Liver (tissue), 3 donors: Measurements from ENCODE around the gene ELK4.

Source experiments
- ATF3 ChIP-seq: IDR thresholded peaks from 2 replicates; pipeline ENCODE4 v1.6.1; 2016; ENCODE audit warnings: antibody characterized with exemption
- CTCF ChIP-seq: fragments of 150-350 bp; IDR thresholded peaks from 2 replicates; pipeline ENCODE4 v1.5.1; 2017; ENCODE audit warnings: improper control_type of control experiment, low read depth, low read length; ENCODE audit not compliant: missing input control
- EGR1 ChIP-seq, 2 donors: IDR thresholded peaks; 2 replicates each; pipeline ENCODE4 v1.6.1; 2016 to 2018; ENCODE audit warnings: antibody characterized with exemption in 2 of 2, low read depth in 2 of 2
- GABPA ChIP-seq, 2 donors: IDR thresholded peaks in 1 of 2; conservative IDR thresholded peaks in 1 of 2; 2 replicates each; pipeline ENCODE4 v1.6.1; 2016; ENCODE audit warnings: antibody characterized with exemption in 2 of 2, mild to moderate bottlenecking in 1 of 2, moderate library complexity in 1 of 2
- JUND ChIP-seq, 2 donors: IDR thresholded peaks; 2 replicates each; pipeline ENCODE4 v1.6.1; 2016; ENCODE audit warnings: antibody characterized with exemption in 2 of 2
- MAX ChIP-seq: IDR thresholded peaks from 2 replicates; pipeline ENCODE4 v1.6.1; 2016; ENCODE audit warnings: antibody characterized with exemption
- NR2F2 ChIP-seq: IDR thresholded peaks from 2 replicates; pipeline ENCODE4 v1.6.1; 2016; ENCODE audit warnings: antibody characterized with exemption
- RAD21 ChIP-seq, 2 donors: IDR thresholded peaks; 2 replicates each; pipeline ENCODE4 v1.6.1; 2016; ENCODE audit warnings: antibody characterized with exemption in 2 of 2, mild to moderate bottlenecking in 2 of 2
- REST ChIP-seq: IDR thresholded peaks from 2 replicates; pipeline ENCODE4 v1.6.1; 2016; ENCODE audit warnings: antibody characterized with exemption, mild to moderate bottlenecking
- RXRA ChIP-seq, 2 donors: IDR thresholded peaks; 2 replicates each; pipeline ENCODE4 v1.6.1; 2017 to 2018; ENCODE audit warnings: antibody characterized with exemption in 2 of 2, mild to moderate bottlenecking in 1 of 2
- TAF1 ChIP-seq: conservative IDR thresholded peaks from 2 replicates; pipeline ENCODE4 v1.6.1; 2016; ENCODE audit warnings: antibody characterized with exemption, mild to moderate bottlenecking
- YY1 ChIP-seq: IDR thresholded peaks from 2 replicates; pipeline ENCODE4 v1.6.1; 2016; ENCODE audit warnings: antibody characterized with exemption, mild to moderate bottlenecking
- TF ChIP-seq, protein P1 (sequence below): IDR thresholded peaks from 2 replicates; pipeline ENCODE4 v1.6.1; 2016; ENCODE audit warnings: antibody characterized with exemption
- donor health status: healthy.
- donor health status: healthy.

GRCh38 chr1:205610036-205610435, 21.8 kb downstream of the ELK4 start:
- TF ChIP-seq CTCF (no peak), GABPA (IDR thresholded peaks at IDR 0.05 in 1 of 2, conservative IDR thresholded peaks at IDR 0.05 in 1 of 2) (no peak), ATF3 (no peak), YY1 (no peak), JUND (IDR thresholded peaks at IDR 0.05) (no peak), MAX (no peak), RAD21 (IDR thresholded peaks at IDR 0.05) (no peak), REST (no peak), NR2F2 (no peak), RXRA (IDR thresholded peaks at IDR 0.05) (no peak), TAF1 (no peak), EGR1 (IDR thresholded peaks at IDR 0.05; ENCODE audit: low read depth in 2 of 2) (no peak)
- TF ChIP-seq, protein P1, sequence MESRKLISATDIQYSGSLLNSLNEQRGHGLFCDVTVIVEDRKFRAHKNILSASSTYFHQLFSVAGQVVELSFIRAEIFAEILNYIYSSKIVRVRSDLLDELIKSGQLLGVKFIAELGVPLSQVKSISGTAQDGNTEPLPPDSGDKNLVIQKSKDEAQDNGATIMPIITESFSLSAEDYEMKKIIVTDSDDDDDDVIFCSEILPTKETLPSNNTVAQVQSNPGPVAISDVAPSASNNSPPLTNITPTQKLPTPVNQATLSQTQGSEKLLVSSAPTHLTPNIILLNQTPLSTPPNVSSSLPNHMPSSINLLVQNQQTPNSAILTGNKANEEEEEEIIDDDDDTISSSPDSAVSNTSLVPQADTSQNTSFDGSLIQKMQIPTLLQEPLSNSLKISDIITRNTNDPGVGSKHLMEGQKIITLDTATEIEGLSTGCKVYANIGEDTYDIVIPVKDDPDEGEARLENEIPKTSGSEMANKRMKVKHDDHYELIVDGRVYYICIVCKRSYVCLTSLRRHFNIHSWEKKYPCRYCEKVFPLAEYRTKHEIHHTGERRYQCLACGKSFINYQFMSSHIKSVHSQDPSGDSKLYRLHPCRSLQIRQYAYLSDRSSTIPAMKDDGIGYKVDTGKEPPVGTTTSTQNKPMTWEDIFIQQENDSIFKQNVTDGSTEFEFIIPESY, result no peak
